AG08396 (cell line): ENCODE results near the gene GPR26.

ENCODE experiments used
- DNase-seq: peaks from one replicate; pipeline ENCODE4 v3.0.0; 2012; ENCODE audit warnings: low spot score, mixed read lengths

The GPR26 gene, protein sequence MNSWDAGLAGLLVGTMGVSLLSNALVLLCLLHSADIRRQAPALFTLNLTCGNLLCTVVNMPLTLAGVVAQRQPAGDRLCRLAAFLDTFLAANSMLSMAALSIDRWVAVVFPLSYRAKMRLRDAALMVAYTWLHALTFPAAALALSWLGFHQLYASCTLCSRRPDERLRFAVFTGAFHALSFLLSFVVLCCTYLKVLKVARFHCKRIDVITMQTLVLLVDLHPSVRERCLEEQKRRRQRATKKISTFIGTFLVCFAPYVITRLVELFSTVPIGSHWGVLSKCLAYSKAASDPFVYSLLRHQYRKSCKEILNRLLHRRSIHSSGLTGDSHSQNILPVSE

GRCh38 chr10:123666318-123667236, at the start of gene GPR26:
Gene GPR26 (plus strand): TSS chr10:123666355. CDS start chr10:123666408, 53 bp downstream.
- DNase-seq: no peak

DNA sequence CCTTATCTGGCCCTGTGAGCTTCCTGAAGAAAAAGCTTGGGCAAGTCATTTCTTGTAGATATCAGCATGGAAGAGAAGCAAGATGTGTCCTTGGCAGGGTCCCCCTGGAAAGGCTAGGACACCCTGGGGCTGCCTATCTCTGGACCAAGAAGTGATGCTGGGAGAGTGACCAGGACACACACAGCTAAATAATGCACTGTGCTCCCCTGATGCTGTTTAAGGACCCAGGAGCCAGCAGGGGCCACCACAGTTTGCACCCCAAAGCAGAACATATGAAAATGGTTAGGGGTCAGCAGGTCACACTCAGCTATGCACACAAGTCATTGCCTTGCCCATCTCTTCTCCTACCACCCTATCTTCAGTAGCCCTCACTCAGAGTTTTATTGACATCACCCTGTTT, 47.9 kb upstream of the GPR26 start:
- no peak for DNase-seq

DNA sequence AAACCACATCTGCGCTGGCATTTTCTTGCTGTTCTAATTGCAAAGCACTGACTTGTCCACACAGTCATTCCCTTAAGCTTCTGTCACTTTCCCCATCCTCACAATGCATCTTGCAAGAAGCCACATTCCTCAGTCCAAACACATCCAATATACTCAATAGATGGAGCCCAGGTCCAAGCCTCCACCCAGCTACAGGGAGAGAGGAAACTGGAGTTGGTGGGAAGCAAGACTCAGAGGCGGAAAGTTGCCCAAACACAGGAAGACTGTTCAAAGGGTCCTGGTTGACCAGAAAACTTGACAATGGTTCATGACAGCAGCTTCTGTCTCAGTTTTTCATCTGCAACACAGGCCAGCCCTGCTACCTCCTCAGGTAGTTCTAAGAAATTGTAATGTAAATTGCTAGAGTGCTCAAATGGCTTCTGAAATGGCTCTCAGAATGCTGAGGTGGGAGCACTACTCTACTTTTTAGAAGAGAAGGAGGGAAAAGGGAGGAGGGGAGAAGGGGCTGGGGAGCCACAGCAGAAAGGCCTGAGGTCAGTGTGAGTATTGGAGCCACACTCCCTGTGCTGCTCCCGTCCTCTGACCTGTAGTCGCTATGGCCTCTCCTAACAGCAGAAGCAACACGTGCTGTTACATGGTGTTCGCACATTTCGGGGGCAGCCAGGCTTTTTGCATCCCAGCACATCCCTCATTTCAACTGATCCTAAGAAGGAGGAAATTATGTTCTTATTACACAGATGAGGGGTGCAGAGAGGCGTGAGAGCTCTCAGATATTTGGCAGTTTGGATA, 46.9 kb upstream of the GPR26 start:
- DNase-seq: no peak

GRCh38 chr10:123620621-123621020, 45.5 kb upstream of the GPR26 start:
- DNase-seq: no peak

- DNase-seq: no peak
These were observed 44.7 kb upstream of the GPR26 start for GRCh38 chr10:123621492-123621891.

DNA sequence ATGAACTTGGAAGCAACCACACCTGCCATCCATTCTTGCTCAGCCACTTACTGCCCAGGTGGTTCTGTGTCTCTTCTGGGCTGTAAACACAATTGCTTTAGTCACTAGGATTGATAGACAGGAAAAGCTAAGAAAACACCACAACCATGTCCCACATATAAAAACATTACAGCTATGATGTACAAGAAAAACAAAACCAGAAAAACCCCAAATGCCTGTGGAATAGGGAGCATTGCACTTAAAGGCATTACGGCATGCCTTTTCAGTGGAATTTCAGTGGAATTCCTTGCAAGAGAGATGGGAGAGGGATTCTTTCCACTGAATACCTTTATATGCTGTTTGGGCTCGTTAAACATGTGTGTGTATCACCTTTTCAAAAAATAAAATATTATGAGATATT, 44.2 kb upstream of the GPR26 start:
- DNase-seq: no peak

DNA sequence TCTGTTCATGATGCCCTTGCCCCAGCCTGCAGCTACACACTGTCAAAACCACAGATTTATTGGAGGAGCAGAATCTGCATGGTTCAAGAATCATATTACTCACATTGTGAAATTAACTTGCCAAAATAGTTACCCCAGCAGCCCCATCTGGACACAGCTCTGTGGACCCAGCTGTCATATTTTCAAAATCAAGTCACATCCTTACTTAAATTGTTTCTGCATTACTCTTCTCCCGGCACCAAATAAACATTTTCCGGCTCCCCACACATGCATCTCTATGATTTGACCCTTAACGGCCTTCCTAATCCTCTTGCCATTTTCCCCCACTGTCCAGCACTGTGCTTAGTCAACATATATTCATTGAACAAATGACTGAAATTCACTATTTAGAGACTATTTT, 43.8 kb upstream of the GPR26 start:
- no peak for DNase-seq

DNA sequence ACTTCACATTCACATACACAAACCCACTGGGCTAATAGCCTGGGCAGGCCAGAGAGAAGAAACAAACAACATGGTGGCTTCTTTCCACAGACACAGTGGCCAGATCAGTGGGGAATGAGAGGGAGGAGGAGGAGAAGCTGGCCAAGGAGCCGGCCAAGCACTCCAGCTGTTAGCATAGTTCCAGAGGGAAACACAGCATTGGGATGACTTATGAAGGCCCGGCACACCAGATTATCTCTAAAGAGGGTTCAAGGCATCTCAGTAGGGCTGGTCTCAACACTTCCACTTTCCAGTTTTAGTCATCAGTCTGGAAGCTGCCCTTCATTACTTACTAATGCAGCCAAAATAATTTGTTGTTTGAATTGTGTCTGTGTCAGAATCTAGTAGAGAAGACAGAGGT, 42.1 kb upstream of the GPR26 start:
- no peak for DNase-seq

GRCh38 chr10:123633106-123633505, 33.0 kb upstream of the GPR26 start:
- no peak for DNase-seq

- DNase-seq: no peak
These were observed 32.5 kb upstream of the GPR26 start for GRCh38 chr10:123633636-123634035.

DNA sequence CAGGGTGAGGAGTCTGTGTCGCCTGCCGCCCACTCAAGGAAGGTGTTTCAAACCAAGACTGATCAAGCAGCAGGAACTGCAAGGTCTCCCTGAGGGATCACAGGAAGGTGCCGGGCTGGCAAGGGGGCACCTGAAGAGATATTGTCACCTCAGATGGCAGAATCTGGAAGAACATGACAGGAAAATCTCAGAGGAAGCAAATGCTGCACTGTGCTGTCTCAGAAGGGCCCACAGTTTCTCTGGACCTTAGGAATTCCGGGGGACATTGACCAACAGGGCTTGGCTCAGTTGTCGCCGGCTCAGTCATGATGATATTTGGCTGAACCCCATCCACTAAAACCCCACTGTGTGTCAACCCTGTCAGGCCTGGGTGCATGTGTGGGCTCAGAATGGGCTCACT, 31.9 kb upstream of the GPR26 start:
- DNase-seq: no peak

GRCh38 chr10:123635131-123635530, 31.0 kb upstream of the GPR26 start:
- no peak for DNase-seq

DNA sequence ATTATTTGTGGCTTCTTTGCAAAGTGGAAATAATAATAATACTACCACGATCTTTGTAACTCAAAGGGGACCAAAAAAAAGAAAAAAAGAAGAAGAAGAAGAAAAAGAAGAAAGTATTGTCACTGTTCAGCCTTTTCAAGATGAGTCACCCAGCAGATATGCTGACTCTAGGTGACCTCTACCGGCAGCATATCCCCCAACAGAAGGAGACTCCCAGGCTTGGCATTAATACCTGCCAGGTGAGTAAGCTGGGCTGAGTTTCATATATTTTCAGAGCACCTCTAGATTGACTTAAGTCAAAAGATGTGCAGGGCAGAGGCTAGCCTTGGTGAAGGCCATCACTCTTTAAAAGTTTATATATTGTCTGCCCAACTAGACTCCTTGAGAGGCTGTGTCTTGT, 30.4 kb upstream of the GPR26 start:
- DNase-seq: no peak

- DNase-seq: no peak
These were observed 29.4 kb upstream of the GPR26 start for GRCh38 chr10:123636598-123637325.

DNA sequence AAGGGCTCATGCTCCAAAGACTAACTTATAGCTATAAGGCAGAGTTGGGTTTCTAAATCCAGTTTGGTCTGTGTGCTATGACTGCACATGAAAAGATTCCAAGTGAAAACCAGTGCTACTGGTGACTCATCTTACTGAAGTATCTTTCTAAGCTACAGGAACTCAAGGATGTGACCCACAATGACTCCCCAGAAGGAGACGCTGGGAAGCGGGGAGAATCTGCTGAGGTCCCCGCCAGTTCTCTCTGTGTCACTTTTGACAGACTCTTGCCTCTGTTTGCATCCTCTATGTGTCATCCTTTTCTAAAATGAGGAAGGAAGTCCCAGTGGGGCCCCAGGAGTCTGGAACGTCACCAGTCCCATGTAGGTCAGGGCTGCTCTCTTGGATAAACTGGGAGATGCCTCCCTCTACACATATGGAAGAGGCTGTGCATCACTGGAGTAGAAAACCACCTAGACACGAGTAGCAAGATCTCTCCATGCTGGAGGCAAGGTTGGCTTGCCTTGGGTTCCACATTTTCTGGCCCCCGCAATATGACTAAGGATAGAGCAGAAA, 28.8 kb upstream of the GPR26 start:
- no peak for DNase-seq

- DNase-seq: no peak
These were observed 27.0 kb upstream of the GPR26 start for GRCh38 chr10:123639131-123639530.

DNA sequence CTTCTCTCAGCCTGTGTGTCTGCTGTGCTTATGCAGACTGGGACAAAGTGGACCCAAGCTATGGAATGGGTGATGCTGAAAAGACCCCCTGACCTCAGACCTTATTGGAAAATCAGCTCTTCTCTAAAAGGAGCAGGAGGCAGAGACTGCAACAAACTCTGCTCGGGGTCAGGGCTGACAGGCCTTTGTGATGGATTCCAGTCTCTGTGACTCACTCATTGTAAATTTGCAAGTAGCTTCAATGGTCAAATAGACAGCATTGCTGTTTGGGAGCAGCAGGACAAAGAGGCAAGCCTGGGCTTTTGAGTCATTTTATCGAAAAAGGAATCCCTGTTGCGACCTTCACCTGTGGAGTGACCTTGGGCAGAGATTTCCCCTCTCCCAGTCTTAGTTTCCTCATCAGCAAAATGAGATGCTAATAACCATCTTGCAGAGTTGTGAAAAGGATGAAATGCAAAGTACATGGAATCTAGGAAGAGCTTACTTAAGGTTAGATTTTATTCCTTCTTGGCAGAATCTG, 26.1 kb upstream of the GPR26 start:
- no peak for DNase-seq

DNA sequence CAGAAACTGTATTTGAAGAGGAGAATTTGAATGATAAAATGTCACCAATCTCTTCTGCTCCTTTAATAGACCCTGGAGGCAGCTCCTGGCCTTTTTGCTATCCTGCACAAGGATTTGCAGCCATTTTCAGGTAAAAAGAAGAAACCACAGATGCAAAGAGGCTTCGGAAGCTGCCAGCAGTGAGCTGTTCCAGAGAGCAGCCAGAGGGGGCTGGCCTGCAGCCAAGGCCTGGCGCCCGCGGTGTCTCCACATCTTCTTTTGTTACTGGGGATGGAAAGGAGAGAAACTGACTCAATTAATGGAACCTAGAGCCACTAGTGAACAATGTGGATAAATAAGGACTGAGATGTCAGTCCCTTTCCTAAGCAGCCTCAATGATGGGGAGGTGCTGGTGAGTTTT, 23.9 kb upstream of the GPR26 start:
- DNase-seq: no peak

DNA sequence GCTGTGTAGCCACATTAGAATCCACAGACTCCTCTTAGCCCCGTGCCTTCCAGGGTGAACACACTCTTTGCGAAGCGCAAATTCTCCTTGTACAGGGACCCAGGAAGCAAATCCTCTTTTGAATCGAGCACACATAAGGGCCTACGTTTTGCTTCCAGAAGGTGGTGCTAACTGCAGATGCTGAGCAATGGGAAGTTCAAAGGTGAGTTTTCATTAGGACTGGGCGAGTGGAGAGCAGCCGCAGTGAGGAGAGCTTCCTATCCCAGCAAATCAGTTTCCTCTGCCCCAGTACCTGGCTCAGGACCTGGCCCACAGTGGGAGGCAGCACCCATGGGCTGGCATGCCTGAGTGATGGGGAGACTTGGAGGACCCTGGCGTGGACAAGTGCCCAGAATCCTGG, 23.5 kb upstream of the GPR26 start:
- no peak for DNase-seq

DNA sequence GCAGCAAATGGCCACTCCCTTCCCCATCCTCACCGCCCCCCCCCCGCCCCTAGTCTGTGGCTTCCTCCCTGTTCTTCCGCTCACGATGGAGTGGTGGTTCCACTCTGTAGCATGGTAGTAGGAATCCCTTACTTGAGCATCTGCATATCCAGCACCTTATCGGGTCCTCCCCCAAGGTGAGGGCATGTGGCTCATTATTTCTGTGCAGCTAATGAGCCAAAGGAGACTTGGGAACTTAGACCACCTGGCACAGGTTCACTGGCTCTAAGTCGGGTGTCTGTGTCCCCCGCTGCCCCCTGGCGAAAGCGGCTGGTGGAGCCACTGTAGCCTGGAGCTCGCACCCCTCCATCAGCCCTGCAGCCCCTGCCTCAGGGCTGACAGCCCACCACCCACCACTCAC, 22.8 kb upstream of the GPR26 start:
- no peak for DNase-seq

GRCh38 chr10:123645016-123645415, 21.1 kb upstream of the GPR26 start:
- DNase-seq: no peak
